WTC11 (cell line): Measurements from ENCODE around the gene PREPL. TPM values are rescaled to one million over a fixed set of nuclear protein-coding genes. Genes with fewer than 3 reads are reported as not detected.

Source experiments
- ATAC-seq: fragments of 200-7000 bp; cut with Tn5 transposase; 2 replicates; pipeline ENCODE4 v1.10.0; 2021; ENCODE audit warnings: mild to moderate bottlenecking, moderate library complexity
- CTCF ChIA-PET: fragments of 300-600 bp; sonication (Branson Sonifier 250); formaldehyde crosslinking; loops from one replicate; lab custom pipeline; 2021; ENCODE audit warnings: antibody characterized with exemption; lab: Charles Lee
- POLR2A ChIA-PET: fragments of 350-600 bp; sonication (Branson Sonifier 250); formaldehyde crosslinking; loops from one replicate; lab custom pipeline; 2021; ENCODE audit warnings: antibody characterized with exemption; lab: Charles Lee
- DNase-seq: peaks from one replicate; pipeline ENCODE4 v3.0.0; 2021; ENCODE audit warnings: low spot score
- H3K27ac Mint-ChIP-seq: 2 replicates; pipeline ENCODE4 v1.8.0; 2021; ENCODE audit warnings: mixed read lengths
- H3K27me3 Mint-ChIP-seq: 2 replicates; pipeline ENCODE4 v1.8.0; 2021; ENCODE audit warnings: low read depth, mild to moderate bottlenecking, moderate library complexity, mixed read lengths
- H3K36me3 Mint-ChIP-seq: 2 replicates; pipeline ENCODE4 v1.8.0; 2021; ENCODE audit warnings: mixed read lengths
- H3K4me1 Mint-ChIP-seq: 2 replicates; pipeline ENCODE4 v1.8.0; 2022; ENCODE audit warnings: mixed read lengths
- H3K4me3 Mint-ChIP-seq: 2 replicates; pipeline ENCODE4 v1.8.0; 2021; ENCODE audit warnings: mild to moderate bottlenecking, moderate library complexity, mixed read lengths
- H3K9me3 Mint-ChIP-seq: 2 replicates; pipeline ENCODE4 v1.8.0; 2021; ENCODE audit warnings: mixed read lengths
- ATF2 ChIP-seq: sonication (generic); formaldehyde crosslinking; IDR thresholded peaks from 2 replicates; pipeline ENCODE4 v1.8.1; 2022; ENCODE audit warnings: low read depth, missing genetic modification reagents, borderline replicate concordance
- CTCF ChIP-seq: fragments of 200-600 bp; IDR thresholded peaks from 2 replicates; pipeline ENCODE4 v1.8.0; 2022; ENCODE audit warnings: antibody characterized with exemption
- ELF4 ChIP-seq: sonication (generic); formaldehyde crosslinking; IDR thresholded peaks from 2 replicates; pipeline ENCODE4 v1.8.1; 2022; ENCODE audit warnings: low read depth, mild to moderate bottlenecking, moderate library complexity, missing genetic modification reagents
- ETV6 ChIP-seq: sonication (generic); formaldehyde crosslinking; IDR thresholded peaks from 2 replicates; pipeline ENCODE4 v1.8.1; 2022; ENCODE audit warnings: mild to moderate bottlenecking, missing genetic modification reagents
- FOXJ3 ChIP-seq: sonication (generic); formaldehyde crosslinking; IDR thresholded peaks from 2 replicates; pipeline ENCODE4 v1.9.0; 2021; ENCODE audit warnings: missing genetic modification reagents, mild to moderate bottlenecking, borderline replicate concordance
- GRHL2 ChIP-seq: fragments of 250-450 bp; sonication (Bioruptor Pico); IDR thresholded peaks from 2 replicates; pipeline ENCODE4 v1.8.0; 2022; ENCODE audit warnings: mild to moderate bottlenecking, moderate library complexity; ENCODE audit not compliant: insufficient replicate concordance, severe bottlenecking
- GTF2I ChIP-seq: fragments of 250-450 bp; sonication (Bioruptor Pico); conservative IDR thresholded peaks from 2 replicates; pipeline ENCODE4 v1.4.0; 2021; ENCODE audit warnings: mild to moderate bottlenecking
- JUN ChIP-seq: sonication (generic); formaldehyde crosslinking; IDR thresholded peaks from 2 replicates; pipeline ENCODE4 v1.8.0; 2023; ENCODE audit warnings: mild to moderate bottlenecking, missing genetic modification reagents
- KAT7 ChIP-seq: sonication (generic); formaldehyde crosslinking; IDR thresholded peaks from 2 replicates; pipeline ENCODE4 v1.8.1; 2023; ENCODE audit warnings: missing genetic modification reagents, mild to moderate bottlenecking, borderline replicate concordance
- MAX ChIP-seq: sonication (generic); formaldehyde crosslinking; IDR thresholded peaks from 2 replicates; pipeline ENCODE4 v1.8.0; 2022; ENCODE audit warnings: mild to moderate bottlenecking, missing genetic modification reagents
- NFATC4 ChIP-seq: fragments of 250-450 bp; sonication (Bioruptor Pico); IDR thresholded peaks from 2 replicates; pipeline ENCODE4 v1.9.0; 2021; ENCODE audit warnings: mild to moderate bottlenecking
- NR2C2 ChIP-seq: sonication (generic); formaldehyde crosslinking; IDR thresholded peaks from 2 replicates; pipeline ENCODE4 v1.8.0; 2022; ENCODE audit warnings: mild to moderate bottlenecking, missing genetic modification reagents
- NR3C1 ChIP-seq: sonication (generic); formaldehyde crosslinking; conservative IDR thresholded peaks from 2 replicates; pipeline ENCODE4 v1.8.1; 2023; ENCODE audit warnings: low read depth, mild to moderate bottlenecking, missing genetic modification reagents
- PRDM15 ChIP-seq: sonication (generic); formaldehyde crosslinking; IDR thresholded peaks from 2 replicates; pipeline ENCODE4 v1.8.0; 2022; ENCODE audit warnings: missing genetic modification reagents
- TCF7 ChIP-seq: sonication (generic); formaldehyde crosslinking; IDR thresholded peaks from 2 replicates; pipeline ENCODE4 v1.8.0; 2022; ENCODE audit warnings: mild to moderate bottlenecking, low read depth, missing genetic modification reagents, moderate library complexity
- ZNF121 ChIP-seq: sonication (generic); formaldehyde crosslinking; IDR thresholded peaks from 2 replicates; pipeline ENCODE4 v1.8.0; 2023; ENCODE audit warnings: missing genetic modification reagents
- ZNF138 ChIP-seq: sonication (generic); formaldehyde crosslinking; conservative IDR thresholded peaks from 2 replicates; pipeline ENCODE4 v1.8.1; 2022; ENCODE audit warnings: mild to moderate bottlenecking, moderate library complexity, missing genetic modification reagents
- ZNF416 ChIP-seq: fragments of 250-450 bp; sonication (Bioruptor Pico); IDR thresholded peaks from 2 replicates; pipeline ENCODE4 v1.9.0; 2021; ENCODE audit warnings: mild to moderate bottlenecking, inconsistent platforms
- total RNA-seq: library from RNA; stranded (reverse); gene quantifications from 3 replicates; pipeline ENCODE4 v1.2.3, GENCODE V29; 2021

Gene PREPL
- total RNA-seq, 1 experiment from 2014 or later, result 29.3 TPM

- TF ChIP-seq PRDM15 (no peak), ATF2 (CRISPR knock-in tag) (no peak)
These were observed 31.1 kb upstream of the PREPL start (continued) for GRCh38 chr2:44392338-44392943.

GRCh38 chr2:44389895-44390294 lies 28.6 kb upstream of the PREPL start:
- Mint-ChIP-seq H3K27me3 (no peaks in the 10 kb centered on the region), H3K27ac (no peak overlapping the region), H3K4me1 (peaks cover 23% of the 10 kb centered on the region), H3K9me3 (peaks cover 31% of the 10 kb centered on the region), H3K36me3 (peaks cover 31% of the 10 kb centered on the region), H3K4me3 (no peak overlapping the region)
- DNase-seq, result no peak
- TF ChIP-seq CTCF, result no peak
- no peak for TF ChIP-seq ZNF416 (CRISPR knock-in tag)
- no peak for TF ChIP-seq MAX (CRISPR knock-in tag)
- no peak for TF ChIP-seq KAT7
- TF ChIP-seq JUN (CRISPR knock-in tag), result no peak
- no peak for TF ChIP-seq TCF7 (CRISPR knock-in tag)
- TF ChIP-seq FOXJ3 (CRISPR knock-in tag), result no peak
- TF ChIP-seq GRHL2, result no peak
- TF ChIP-seq PRDM15, result no peak
- TF ChIP-seq GTF2I, result no peak
- TF ChIP-seq ZNF138 (CRISPR knock-in tag), result no peak
- no peak for TF ChIP-seq NFATC4
- TF ChIP-seq NR3C1, result no peak
- TF ChIP-seq ELF4 (CRISPR knock-in tag), result no peak
- TF ChIP-seq ETV6 (CRISPR knock-in tag), result no peak
- no peak for TF ChIP-seq ZNF121 (CRISPR knock-in tag)
- TF ChIP-seq NR2C2 (CRISPR knock-in tag), result no peak
- POLR2A ChIA-PET, result no interaction called here
- CTCF ChIA-PET, result interaction anchor here (0.6 to 2.5 kb wide), 3 partner anchors 29 to 90 kb away, joined by 4 to 8 read pairs (median 7); partner anchors contain the start of genes CAMKMT and PREPL
- no peak for ATAC-seq
